HG02970 (cell line): ENCODE data around the gene GAB4.
"Not testable (repeated sequence)": the region's sequence is repeated elsewhere in the genome, so short reads cannot be mapped to it uniquely, and the experiment has no call there.

Source experiments
- ATAC-seq: cut with Tn5 transposase; IDR thresholded peaks from one replicate; pipeline ENCODE4 v1.9.1; 2021; ENCODE audit warnings: mild to moderate bottlenecking, moderate library complexity, moderate number of reproducible peaks; ENCODE audit not compliant: unreplicated experiment, low FRiP score

GAB4 gene

DNA sequence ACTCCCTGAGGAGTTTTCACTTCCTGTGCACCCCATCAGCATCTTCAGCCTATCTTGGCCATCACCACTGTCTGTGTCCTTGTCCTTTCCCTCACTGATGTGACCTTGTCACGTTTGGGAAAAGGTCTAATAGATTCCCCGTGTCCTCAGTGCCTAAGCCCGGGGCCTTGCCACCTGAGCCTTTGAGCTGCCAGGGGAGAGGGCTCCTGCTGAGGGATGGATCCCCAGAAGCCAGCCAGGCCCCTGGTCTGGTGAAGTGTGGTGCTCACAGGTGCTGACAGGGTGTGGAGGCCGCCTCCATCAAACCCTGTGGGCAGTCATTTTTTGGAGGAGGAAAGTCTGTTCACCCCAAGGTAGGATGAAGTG lies 47.2 kb downstream of the GAB4 start:
- no peak for ATAC-seq

DNA sequence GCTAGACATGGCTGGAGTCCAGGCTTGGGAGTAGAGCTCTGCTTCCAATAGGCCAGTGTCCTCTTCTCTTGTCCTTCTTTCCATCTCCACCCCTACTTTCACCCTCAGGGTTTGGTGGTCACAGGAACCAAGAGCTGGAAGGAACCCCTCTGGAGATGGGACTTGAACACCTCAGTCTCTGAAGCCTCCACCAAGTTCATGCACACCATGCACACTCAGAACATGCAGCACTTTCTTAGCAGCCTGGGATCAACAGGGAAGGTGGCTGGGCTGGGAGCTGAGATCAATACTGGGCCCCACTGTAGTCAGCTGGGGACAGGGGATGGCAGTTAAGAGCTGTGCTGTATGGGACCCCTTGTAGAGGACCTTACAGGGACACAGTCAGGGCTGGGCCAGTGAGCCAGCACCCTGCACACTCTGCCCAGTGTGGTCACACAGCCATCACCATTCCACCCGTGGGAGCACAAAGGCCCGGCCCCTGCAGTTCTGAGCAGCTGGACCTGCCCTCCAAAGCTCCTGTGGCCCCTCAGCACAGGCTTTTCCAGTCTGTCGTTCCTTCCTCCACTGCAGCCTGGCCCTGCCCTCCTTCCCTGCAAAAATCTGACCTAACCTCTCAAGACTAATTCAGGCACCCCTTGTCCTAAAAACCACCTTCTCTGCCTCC lies 47.7 kb downstream of the GAB4 start:
- no peak for ATAC-seq

DNA sequence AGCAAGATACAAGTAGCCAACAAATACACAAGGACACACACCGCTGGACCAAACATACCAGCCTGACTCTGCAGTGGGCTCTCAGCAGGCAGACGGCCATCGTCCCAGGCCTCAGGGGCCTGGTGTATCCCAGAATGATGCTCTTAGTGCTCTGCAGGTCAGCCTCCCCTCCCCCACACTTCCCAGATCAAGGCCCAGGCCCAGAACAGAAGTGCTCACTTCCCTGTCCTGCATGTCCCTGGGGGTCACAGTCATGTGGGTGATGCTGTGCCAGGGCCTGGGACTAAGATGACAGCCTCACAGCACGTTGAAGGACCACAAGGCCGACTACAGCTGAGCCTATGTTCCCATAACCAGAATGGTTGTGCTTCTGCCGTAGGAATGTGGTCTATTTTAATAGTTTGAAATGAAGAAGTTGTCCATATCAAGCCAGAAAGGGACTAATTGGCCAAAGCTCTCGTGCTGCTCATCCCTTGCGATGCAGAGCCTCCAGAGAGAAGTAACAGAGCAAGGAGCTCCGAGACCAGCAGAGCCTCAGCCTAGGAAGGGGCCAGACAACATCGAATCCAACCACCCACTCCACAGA lies 48.6 kb downstream of the GAB4 start:
- ATAC-seq: no peak

DNA sequence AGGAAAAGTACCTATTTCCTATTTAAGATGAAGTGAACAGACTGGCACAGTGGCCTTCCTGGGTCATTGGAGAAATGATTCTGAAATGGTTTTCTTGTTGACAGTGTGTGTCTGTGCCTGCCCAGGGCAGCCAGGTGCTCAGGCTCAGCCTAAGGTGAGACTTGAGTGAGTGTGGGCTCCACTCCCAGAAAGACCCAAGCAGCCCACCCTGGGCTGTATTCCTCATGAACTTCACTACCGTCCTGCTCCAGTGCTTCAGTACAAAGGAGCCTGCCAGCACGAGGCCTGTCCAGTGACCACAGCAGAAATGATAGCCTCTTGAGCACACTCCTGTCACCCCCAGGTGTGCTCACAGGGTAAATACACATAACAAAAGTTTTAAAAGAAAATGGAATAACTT lies 49.5 kb downstream of the GAB4 start:
- no peak for ATAC-seq

DNA sequence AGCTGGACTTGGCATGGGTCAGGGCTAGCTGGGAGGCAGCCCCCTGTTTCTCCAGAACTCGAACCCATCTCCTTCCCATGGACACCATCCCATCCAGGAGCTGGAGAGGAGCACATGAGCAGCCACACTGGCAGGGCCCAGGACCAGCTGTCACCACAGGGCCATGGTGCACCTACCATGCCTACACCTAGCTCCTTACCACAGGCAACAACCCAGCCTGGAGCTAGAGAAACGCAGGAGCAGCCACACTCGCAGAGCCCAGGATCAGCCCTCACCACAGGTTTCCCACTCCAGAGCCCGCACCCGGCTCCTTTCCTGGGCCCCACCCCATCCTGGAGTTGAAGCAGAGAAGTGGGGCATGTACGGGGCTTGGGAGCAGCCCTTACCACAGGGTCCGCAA lies 50.2 kb downstream of the GAB4 start:
- no peak for ATAC-seq

DNA sequence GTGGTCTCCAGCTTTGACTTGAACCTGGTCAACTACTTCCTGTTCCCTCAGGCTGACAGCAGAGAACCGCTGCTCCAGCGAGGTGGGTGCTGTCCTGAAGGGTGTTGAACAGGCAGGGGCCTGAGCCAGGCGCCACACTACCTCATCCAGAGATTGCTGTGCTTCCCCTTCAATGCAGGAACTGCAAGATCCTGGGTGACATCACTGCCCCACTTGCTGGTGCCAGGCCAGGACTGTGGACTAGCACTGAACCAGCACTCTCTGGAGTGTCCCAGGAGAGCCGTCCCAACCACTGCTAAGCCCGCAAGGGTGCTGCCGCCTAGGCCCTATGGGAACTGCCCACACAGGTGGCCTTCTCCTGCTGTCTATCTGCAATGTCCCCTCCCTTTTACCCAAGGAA lies 51.7 kb downstream of the GAB4 start:
- ATAC-seq: no peak

DNA sequence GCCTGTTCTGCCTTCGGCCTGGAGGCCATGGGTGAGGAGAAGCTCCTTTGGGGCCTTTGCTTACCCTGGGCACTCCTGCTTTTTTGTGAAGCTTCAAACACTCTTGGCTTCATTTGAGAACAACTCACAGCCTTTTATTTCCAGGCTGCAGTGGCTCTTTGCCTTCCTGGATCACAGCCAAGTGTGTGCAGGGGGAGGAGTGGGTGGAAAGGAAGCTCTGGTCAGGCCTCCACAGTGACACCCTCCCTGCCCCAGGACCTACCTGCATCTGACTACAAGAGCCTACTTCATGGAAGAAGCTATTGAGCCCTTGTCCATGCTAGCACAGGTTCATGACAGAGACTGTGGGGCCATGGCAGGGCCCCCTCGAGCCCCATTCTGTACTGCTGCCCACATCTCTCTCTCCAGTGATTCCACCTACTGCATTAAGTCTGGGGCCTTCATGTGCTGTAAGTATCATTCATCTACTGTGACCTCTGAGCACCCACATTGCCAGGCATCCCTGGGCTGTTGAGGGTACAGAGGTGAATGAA lies 52.3 kb downstream of the GAB4 start:
- no peak for ATAC-seq

GRCh38 chr22:16955081-16955480 lies 52.9 kb downstream of the GAB4 start:
- no peak for ATAC-seq

GRCh38 chr22:16954060-16954403 lies 54.0 kb downstream of the GAB4 start:
- ATAC-seq: no peak

DNA sequence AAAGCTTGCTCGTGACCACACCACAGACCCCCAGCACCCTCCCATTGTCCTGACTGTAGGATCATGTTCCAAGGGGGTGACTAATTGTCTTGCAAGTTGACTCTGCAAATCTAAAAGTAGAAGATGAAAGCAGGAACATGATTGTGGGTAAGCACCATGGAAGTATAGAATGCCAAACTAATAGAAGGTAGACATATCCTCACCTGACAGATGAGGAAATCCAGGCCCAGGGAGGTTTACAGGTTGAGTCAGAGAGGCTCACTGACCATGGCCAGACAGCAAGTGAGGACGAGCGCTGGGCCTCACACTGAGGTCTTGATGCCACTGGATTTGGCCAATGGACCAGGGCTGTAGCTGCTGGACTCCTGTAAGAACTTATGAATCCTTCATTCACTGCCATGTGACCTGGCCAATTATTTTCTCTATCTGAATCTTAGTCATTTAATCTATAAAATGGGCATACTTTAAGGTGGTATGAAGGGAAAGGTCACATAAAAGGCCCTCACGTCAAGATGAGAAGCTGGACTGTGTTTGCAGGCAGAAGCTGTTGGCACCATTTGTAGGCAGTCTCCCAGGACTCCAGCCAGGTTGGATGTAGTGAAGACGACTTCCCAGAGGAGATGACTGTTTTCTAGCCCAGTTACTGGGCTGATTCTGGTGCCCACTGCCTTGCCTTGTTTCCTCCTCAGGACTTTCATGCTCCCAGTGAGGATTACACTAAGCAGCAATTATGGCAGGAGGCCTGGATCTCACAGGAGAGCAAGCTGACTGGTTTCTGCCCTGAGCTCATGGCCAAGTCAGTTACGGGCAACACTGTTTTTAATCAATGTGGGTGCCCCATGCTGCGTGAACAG lies 54.6 kb downstream of the GAB4 start:
- no peak for ATAC-seq

DNA sequence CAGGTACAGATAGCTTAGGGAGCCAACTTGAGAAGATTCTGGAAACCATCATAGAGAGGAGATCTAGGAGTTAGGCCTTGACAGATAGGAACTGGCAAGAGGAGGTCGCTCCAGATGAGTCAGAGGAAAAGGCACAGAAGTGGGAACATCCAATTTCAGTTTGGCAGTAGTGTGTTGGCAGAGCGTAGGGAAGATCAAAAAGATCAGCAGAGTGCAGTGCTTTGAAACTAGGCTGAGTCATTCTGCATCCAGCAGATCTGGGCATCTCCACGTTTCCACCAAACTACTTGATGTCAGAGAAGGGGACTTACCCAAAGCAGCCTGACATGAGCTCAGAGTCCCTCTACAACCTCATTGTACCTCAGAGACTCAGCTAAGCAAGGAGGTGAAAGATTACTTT lies 58.5 kb downstream of the GAB4 start:
- ATAC-seq: no peak

DNA sequence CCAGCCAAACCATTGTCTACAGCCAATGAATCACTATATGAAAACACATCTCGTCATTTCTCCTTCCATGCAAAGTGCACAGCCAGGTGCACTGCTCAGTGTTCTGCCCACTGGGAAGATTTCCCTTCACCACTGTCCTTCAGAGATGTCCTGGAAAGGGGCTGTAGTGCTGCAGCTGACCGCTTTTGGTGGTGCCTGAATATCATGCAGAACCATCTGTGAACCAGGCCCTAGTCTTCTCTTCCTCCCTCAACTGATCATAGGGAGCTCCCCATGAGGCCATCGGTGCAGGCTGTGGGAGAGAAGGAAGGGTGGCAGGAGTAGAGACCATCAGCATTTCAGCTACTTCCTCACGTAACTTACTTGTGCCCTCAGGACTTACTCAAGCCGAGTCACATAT lies 70.2 kb downstream of the GAB4 start:
- ATAC-seq: no peak

DNA sequence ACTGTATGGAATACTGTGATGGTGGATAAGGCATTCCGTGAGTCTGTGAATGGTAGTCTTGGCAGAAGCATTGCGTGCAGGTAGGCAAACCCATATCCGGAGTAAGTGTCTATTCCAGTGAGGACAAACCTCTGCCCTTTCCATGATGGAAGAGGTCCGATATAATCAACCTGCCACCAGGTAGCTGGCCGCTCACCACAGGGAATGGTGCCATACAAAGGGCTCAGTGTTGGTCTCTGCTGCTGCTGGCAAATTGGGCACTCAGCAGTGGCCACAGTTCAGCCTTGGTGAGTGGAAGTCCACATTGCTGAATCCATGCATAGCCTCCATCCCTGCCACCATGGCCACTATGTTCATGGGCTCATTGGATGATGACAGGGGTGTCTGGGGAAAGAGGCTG lies 70.8 kb downstream of the GAB4 start:
- ATAC-seq: not testable (repeated sequence)

- ATAC-seq: no peak
These were observed 71.4 kb downstream of the GAB4 start for GRCh38 chr22:16936625-16937024.

DNA sequence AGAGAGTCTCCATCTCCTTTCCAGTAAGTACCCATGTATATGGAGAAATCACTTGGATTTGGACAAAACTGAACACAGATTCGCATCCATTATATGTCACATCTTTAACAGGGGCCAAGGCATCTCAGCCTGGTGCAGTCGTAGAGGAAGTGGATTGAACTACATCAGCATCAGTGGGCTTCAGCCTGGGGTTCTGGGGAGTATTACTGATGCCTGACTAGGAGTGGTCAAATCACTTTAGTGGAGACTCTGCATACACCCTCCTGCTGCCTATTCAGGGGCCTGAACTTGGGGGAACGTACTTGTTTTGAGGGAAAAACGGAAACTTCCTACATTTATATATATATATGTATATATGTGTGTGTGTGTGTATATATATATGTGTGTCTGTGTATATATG lies 72.8 kb downstream of the GAB4 start:
- ATAC-seq: no peak

- ATAC-seq: no peak
These were observed 74.4 kb downstream of the GAB4 start for GRCh38 chr22:16933291-16934282.

DNA sequence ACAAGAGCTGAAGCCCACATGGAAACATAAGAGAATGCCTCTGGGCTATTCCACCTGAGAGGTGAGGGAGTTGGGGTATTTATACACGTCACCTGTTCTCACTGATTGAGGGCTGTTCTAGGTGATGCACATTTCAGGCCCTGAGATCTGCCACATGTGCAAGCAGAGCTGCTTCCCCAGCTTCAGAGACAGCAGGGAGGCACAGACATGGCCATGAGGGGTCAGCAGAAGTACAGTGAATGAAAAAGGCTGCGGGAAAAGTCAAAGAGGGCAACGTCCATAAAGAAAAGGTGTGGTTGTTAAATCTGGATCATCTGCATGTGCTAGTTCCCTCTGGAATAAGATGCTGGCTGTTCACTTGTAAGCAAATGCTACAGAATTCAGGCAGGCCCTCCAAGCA lies 75.4 kb downstream of the GAB4 start:
- no peak for ATAC-seq

- ATAC-seq: no peak
These were observed 82.5 kb downstream of the GAB4 start for GRCh38 chr22:16925407-16925966.

DNA sequence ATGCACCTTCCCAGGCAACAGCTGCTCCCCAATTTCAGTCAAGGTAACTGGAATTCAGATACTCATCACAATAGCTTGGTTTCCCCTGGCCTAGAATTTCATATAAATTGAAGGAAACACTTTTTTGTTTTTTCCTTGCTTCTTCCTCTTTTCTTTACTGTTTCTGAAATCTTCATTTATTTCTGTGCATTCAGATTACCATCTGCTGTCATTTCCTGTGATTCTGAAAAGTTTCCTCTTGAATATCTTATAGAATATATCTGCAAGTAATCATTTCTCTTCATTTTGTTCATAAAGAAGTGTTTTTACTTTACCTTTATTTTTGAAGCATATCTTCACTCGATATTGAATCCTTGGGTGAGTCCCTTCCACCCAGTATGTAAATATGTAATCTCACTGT lies 85.3 kb downstream of the GAB4 start:
- no peak for ATAC-seq

DNA sequence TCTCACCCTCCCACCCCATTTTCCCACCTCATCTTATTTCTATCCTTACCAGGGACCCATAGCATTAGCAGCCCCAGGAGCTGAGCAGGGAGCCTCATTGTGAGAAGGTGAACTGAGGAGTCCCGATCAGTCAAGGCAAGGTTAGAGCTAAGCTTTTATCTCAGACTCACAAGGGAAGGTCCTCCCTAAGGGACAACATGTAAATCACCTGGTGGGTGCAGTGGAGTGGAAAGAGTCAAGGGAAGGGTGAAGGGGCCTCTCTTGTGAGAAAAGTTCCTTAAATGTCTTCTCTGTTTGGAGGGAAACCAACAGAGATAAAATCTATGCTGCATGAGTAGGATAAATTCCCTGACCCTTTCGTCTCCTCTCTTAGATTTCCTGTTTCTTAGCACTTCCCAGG lies 85.9 kb downstream of the GAB4 start:
- ATAC-seq: no peak
